ENCODE data around the gene PBX1.

- no peak for TF ChIP-seq CTCF (IDR thresholded peaks at IDR 0.05; ENCODE audit: low read depth, low read length, missing input control)
- no peak for TF ChIP-seq RAD21 (IDR thresholded peaks at IDR 0.05)
- TF ChIP-seq GABPA (IDR thresholded peaks at IDR 0.05 in 1 of 2, conservative IDR thresholded peaks at IDR 0.05 in 1 of 2) = no peak
These were observed 89.7 kb downstream of the PBX1 start for GRCh38 chr1:164648636-164649035.
